Progenitor cell of endocrine pancreas (in vitro differentiated cells): ENCODE measurements around the gene LIN7A. TPM values are rescaled to one million over a fixed set of nuclear protein-coding genes. Genes with fewer than 3 reads are reported as not detected.

Experiments used
- DNase-seq: peaks from one replicate; pipeline ENCODE4 v3.0.0; 2021; ENCODE audit warnings: low spot score; ENCODE audit not compliant: unreplicated experiment
- H3K27ac Mint-ChIP-seq: 2 replicates; pipeline ENCODE4 v1.8.0; 2021; ENCODE audit warnings: mild to moderate bottlenecking, moderate library complexity, mixed read lengths
- H3K27me3 Mint-ChIP-seq: 2 replicates; pipeline ENCODE4 v1.8.0; 2021; ENCODE audit warnings: mixed read lengths
- H3K36me3 Mint-ChIP-seq: 2 replicates; pipeline ENCODE4 v1.8.0; 2022; ENCODE audit warnings: mixed read lengths; ENCODE audit not compliant: insufficient read depth
- H3K4me1 Mint-ChIP-seq: 2 replicates; pipeline ENCODE4 v1.8.0; 2021; ENCODE audit warnings: low read depth, mixed read lengths
- H3K4me3 Mint-ChIP-seq: 2 replicates; pipeline ENCODE4 v1.8.0; 2021; ENCODE audit warnings: low read depth, mild to moderate bottlenecking, moderate library complexity, mixed read lengths
- H3K9me3 Mint-ChIP-seq: 2 replicates; pipeline ENCODE4 v1.8.0; 2021; ENCODE audit warnings: low read depth, mixed read lengths
- total RNA-seq: library from RNA; stranded (reverse); gene quantifications from 2 replicates; pipeline ENCODE4 v1.2.1, GENCODE V29; 2021
- TF ChIP-seq, protein P1 (sequence below): fragments of 200-600 bp; sonication (generic); IDR thresholded peaks from one replicate; pipeline ENCODE4 v1.5.0; 2021; ENCODE audit warnings: antibody characterized with exemption, mild to moderate bottlenecking; ENCODE audit not compliant: unreplicated experiment

Gene LIN7A
- total RNA-seq, 1 donor from 2014 or later = 8.2 TPM

DNA sequence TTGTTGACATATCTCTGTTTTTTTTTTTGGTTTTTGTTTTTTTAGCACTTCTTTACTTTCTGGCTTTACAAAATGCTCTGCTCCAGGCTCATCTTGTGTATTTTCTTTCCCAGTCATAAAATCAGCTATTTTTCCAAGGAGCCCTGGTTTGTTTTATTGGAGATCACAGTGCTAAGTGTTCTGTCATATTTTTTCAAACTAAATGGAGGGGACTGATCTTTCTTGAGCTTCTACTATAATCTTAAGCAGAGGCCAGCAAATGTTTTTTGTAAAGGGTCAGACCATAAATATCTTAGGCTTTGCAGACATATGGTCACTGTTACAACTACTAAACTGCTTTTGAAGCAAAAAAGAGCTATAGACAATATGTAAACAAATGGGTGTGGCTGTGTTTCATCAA is 30.6 kb upstream of the LIN7A start:
- no peak overlapping the region for H3K4me3 Mint-ChIP-seq
- no peak for DNase-seq
- no peaks in the 10 kb centered on the region for H3K36me3 Mint-ChIP-seq
- H3K4me1 Mint-ChIP-seq = no peaks in the 10 kb centered on the region
- no peaks in the 10 kb centered on the region for H3K27me3 Mint-ChIP-seq
- no peak overlapping the region for H3K27ac Mint-ChIP-seq
- TF ChIP-seq, protein P1, sequence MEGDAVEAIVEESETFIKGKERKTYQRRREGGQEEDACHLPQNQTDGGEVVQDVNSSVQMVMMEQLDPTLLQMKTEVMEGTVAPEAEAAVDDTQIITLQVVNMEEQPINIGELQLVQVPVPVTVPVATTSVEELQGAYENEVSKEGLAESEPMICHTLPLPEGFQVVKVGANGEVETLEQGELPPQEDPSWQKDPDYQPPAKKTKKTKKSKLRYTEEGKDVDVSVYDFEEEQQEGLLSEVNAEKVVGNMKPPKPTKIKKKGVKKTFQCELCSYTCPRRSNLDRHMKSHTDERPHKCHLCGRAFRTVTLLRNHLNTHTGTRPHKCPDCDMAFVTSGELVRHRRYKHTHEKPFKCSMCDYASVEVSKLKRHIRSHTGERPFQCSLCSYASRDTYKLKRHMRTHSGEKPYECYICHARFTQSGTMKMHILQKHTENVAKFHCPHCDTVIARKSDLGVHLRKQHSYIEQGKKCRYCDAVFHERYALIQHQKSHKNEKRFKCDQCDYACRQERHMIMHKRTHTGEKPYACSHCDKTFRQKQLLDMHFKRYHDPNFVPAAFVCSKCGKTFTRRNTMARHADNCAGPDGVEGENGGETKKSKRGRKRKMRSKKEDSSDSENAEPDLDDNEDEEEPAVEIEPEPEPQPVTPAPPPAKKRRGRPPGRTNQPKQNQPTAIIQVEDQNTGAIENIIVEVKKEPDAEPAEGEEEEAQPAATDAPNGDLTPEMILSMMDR = no peak
- no peaks in the 10 kb centered on the region for H3K9me3 Mint-ChIP-seq

DNA sequence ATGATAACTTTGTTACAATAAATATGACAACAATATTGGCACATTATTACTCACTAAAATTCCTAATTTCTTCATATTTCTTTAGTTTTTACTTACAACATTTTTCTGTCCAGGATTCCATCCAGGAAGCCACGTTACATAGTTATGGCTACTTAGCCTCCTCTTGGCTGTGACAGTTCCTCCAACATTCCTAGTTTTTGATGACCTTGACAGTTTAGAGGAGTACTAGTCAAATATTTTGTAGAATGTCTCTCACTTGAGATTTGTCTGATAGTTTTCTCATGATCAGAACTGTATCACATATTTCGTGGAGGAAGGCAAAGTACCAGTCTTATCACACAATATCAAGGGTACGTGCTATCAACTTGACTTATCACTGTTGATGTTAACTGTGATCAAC is 29.8 kb upstream of the LIN7A start:
- no peaks in the 10 kb centered on the region for H3K4me1 Mint-ChIP-seq
- no peaks in the 10 kb centered on the region for H3K9me3 Mint-ChIP-seq
- no peak overlapping the region for H3K27ac Mint-ChIP-seq
- no peaks in the 10 kb centered on the region for H3K27me3 Mint-ChIP-seq
- H3K4me3 Mint-ChIP-seq = no peak overlapping the region
- DNase-seq = no peak
- TF ChIP-seq, protein P1 = no peak
- no peaks in the 10 kb centered on the region for H3K36me3 Mint-ChIP-seq

DNA sequence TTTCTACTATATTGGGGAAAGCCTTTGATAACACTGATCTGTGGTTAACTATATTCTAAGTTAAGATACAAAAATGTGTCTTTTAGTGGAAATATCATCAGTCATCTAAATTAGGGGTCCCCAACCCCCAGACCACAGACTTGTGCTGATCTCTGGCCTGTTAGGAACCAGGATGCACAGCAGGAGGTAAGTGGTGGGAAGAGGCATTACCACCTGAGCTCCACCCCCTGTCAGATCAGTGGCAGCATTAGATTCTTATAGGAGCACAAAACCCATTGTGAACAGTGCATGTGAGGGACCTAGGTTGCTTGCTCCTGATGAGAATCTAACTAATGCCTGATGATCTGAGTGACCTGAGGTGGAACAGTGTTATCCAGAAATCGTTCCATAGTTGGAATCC is 28.3 kb upstream of the LIN7A start:
- Mint-ChIP-seq H3K4me1 (no peaks in the 10 kb centered on the region), H3K27ac (no peak overlapping the region), H3K4me3 (no peak overlapping the region), H3K36me3 (no peaks in the 10 kb centered on the region), H3K9me3 (no peaks in the 10 kb centered on the region), H3K27me3 (no peaks in the 10 kb centered on the region)
- DNase-seq = no peak
- TF ChIP-seq, protein P1 = no peak

DNA sequence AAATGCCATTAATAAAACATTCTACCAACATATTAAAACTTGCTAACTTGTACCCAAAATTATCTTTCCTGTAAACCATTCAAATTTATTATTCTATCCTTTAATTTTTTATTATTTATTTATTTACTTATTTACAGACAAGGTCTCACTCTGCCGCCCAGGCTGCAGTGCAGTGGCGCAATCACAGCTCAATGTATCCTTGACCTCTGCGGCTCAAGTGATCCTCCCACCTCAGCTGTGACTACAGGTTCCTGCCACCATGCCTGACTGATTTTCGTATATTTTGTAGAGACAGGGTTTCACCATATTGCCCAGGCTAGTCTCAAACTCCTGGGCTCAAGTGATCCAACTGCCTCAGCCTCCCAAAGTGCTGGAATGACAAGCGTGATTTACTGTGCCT is 20.4 kb upstream of the LIN7A start:
- TF ChIP-seq, protein P1 = no peak
- Mint-ChIP-seq H3K4me1 (peaks cover 5% of the 10 kb centered on the region), H3K27me3 (no peaks in the 10 kb centered on the region), H3K27ac (no peak overlapping the region), H3K4me3 (no peak overlapping the region), H3K36me3 (no peaks in the 10 kb centered on the region), H3K9me3 (no peaks in the 10 kb centered on the region)
- DNase-seq = no peak

DNA sequence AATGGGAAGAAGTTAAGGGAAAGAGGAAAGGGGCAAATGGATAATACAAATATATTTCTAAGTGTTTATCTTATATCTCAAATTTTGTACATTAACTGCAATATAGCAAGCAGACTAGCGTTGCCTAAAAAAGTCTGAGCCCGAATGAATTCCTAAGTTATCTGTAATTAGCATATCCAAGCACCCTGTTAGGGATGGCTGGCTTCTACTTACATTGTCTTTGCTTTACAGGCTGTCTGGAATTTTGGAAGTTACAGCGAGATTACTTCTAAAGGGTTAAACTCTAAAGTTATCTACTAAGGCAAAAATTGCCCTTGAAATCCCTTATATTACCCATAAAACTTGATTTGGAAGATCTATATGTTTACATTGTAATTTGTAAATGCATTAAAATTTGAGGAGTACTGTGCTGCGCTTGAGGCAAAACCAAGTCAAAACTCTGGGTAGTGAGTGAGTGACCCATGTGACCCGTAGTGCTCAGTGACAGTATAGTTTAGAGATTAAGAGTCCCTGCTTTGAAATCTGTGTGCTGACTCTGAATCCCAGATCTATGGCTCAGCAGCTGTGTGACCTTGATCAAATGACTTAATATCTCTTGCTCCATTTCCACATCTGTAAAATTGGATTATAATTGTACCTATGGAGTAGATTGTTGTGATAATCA is 17.3 kb upstream of the LIN7A start:
- Mint-ChIP-seq H3K36me3 (no peaks in the 10 kb centered on the region), H3K4me1 (peaks cover 5% of the 10 kb centered on the region), H3K27ac (no peak overlapping the region), H3K9me3 (no peaks in the 10 kb centered on the region), H3K27me3 (no peaks in the 10 kb centered on the region), H3K4me3 (no peak overlapping the region)
- DNase-seq = no peak
- TF ChIP-seq, protein P1 = no peak
